ENCODE results near the gene REXO4.

GRCh38 chr9:133453651-133454050 lies 35.8 kb upstream of the REXO4 start:
- TF ChIP-seq CTCF (IDR thresholded peaks at IDR 0.05; ENCODE audit: extremely low read depth in 1 of 2, insufficient read depth in 1 of 2, low read depth in 1 of 2, low read length in 2 of 2) (no peak), JUN (IDR thresholded peaks at IDR 0.05; ENCODE audit: borderline replicate concordance, insufficient read depth, insufficient read length, low read depth) (no peak), POLR2AphosphoS5 (IDR thresholded peaks at IDR 0.05; ENCODE audit: insufficient read depth, low read depth, low read length) (no peak), EZH2 (IDR thresholded peaks at IDR 0.05; ENCODE audit: borderline replicate concordance, low read depth, low read length, severe bottlenecking) (no peak)

Measured in endothelial cell of umbilical vein (primary cell).